Measurements from ENCODE around the gene CALM3.
"Not testable (repeated sequence)": the region's sequence is repeated elsewhere in the genome, so short reads cannot be mapped to it uniquely, and the experiment has no call there.

Gene CALM3

GRCh38 chr19:46616631-46617322, 15.6 kb downstream of the CALM3 start:
- no peak for FAIRE-seq

GRCh38 chr19:46617601-46618000, 16.5 kb downstream of the CALM3 start:
- FAIRE-seq: no peak

GRCh38 chr19:46618670-46619231, 17.6 kb downstream of the CALM3 start:
- no peak for FAIRE-seq

- FAIRE-seq: no peak
These were observed 19.1 kb downstream of the CALM3 start for GRCh38 chr19:46620267-46620666.

- FAIRE-seq: no peak
These were observed 19.6 kb downstream of the CALM3 start for GRCh38 chr19:46620716-46621115.

GRCh38 chr19:46621191-46622117, 20.3 kb downstream of the CALM3 start:
- no peak for FAIRE-seq

- FAIRE-seq: no peak
These were observed 21.0 kb downstream of the CALM3 start for GRCh38 chr19:46622118-46622446.

GRCh38 chr19:46623915-46624502, 22.9 kb downstream of the CALM3 start:
- FAIRE-seq: no peak

GRCh38 chr19:46624958-46625661, 24.0 kb downstream of the CALM3 start, which contains the start of gene PTGIR:
Gene PTGIR (minus strand): TSS chr19:46625089. CDS start chr19:46624225, 864 bp downstream.
- FAIRE-seq: no peak

- FAIRE-seq: no peak
These were observed 24.6 kb downstream of the CALM3 start for GRCh38 chr19:46625731-46626130.

GRCh38 chr19:46626446-46626845, 25.3 kb downstream of the CALM3 start:
- no peak for FAIRE-seq

GRCh38 chr19:46628970-46629369, 27.8 kb downstream of the CALM3 start:
- FAIRE-seq: not testable (repeated sequence)

- FAIRE-seq: no peak
These were observed 28.5 kb downstream of the CALM3 start for GRCh38 chr19:46629546-46630025.

- FAIRE-seq: no peak
These were observed 29.6 kb downstream of the CALM3 start for GRCh38 chr19:46630586-46631205.

- no peak for FAIRE-seq
These were observed 30.4 kb downstream of the CALM3 start for GRCh38 chr19:46631481-46631880.

GRCh38 chr19:46633130-46633529, 32.0 kb downstream of the CALM3 start:
- FAIRE-seq: no peak

GRCh38 chr19:46634045-46634655, 33.0 kb downstream of the CALM3 start:
- FAIRE-seq: no peak

GRCh38 chr19:46634656-46635218, 33.6 kb downstream of the CALM3 start:
- no peak for FAIRE-seq

- no peak for FAIRE-seq
These were observed 35.0 kb downstream of the CALM3 start, which contains the start of gene GNG8 for GRCh38 chr19:46635920-46636761. Gene GNG8 (minus strand): TSS chr19:46636202. CDS start chr19:46634682, 1,520 bp downstream.

- no peak for FAIRE-seq
These were observed 36.1 kb downstream of the CALM3 start for GRCh38 chr19:46637224-46637623.

All from colon (tissue), 2 donors.